Heart left ventricle (tissue), 13 donors: ENCODE measurements around the gene HOXC13.

ENCODE experiments used
- CTCF ChIP-seq, 12 donors: fragments of 200-600 bp; sonication (generic) in 4 of 12; IDR thresholded peaks; one replicate each; pipeline versions ENCODE4 v1.5.0 to v1.8.0; 2018 to 2022; ENCODE audit warnings: antibody characterized with exemption in 12 of 12, mild to moderate bottlenecking in 5 of 12
- POLR2A ChIP-seq, 2 donors: fragments of 450-650 bp; IDR thresholded peaks; one replicate each; pipeline ENCODE4 v1.6.1; 2017; ENCODE audit warnings: antibody characterized with exemption in 2 of 2, mild to moderate bottlenecking in 2 of 2, moderate library complexity in 2 of 2
- donor health status: ischemic (EF 13 %, LVEDD 7.1; RV severe dilation, severe dysfunction).
- donor health status: DM: no; HTN: yes; CAD: no.
- donor health status: DM: no; HTN: no; CAD: no.
- donor health status: ischemic (EF 25% LVEDD 6.9; RV normal size, moderate dysfunction).
- donor health status: ischemic (EF 25% LVEDD 5.7; RV mildly dilated, moderate dysfunction).
- donor health status: ischemic (EF 35%, LVEDD 5.7; RV mildly dilated, moderate dysfunction).
- donor health status: nonischemic (EF 11% LVEDD 7.7; RV severe dilation, severe dysfunction).
- donor health status: DM: yes; HTN: yes; CAD: no.
- donor health status: PGD.
- donor health status: ischemic (EF 29% LVEDD 5.4; RV normal size, mild dysfunction).
- donor health status: nonischemic (EF 23%, LVEDD 6.1; RV moderate dilation, normal function).

- TF ChIP-seq CTCF (IDR thresholded peaks at IDR 0.05) (no peak), POLR2A (IDR thresholded peaks at IDR 0.05) (no peak)
These were observed 3.9 kb downstream of the HOXC13 start for GRCh38 chr12:53942467-53942997.
